Measurements from ENCODE around the gene SUMO3. TPM values are rescaled to one million over a fixed set of nuclear protein-coding genes. Genes with fewer than 3 reads are reported as not detected.

SUMO3 gene
- total and polyA plus RNA-seq, 2 of the 4 experiments (the other 2 are of a cell fraction): 64.9 to 101 TPM

GRCh38 chr21:44767834-44768831, 49.7 kb downstream of the SUMO3 start:
- ChIA-PET POLR2A (ENCODE audit: unreplicated experiment) (no interaction called here), CTCF (no interaction called here)
- no peak overlapping the region for H2BK15ac ChIP-seq (ENCODE audit: low read depth, low read length)
- H3K9me3 ChIP-seq (ENCODE audit: control insufficient read depth, insufficient read depth, low read length): no peaks in the 10 kb centered on the region
- intact Hi-C loops (cut with micrococcal nuclease): no loop called here
- peaks cover 5% of the 10 kb centered on the region; the same call in 1 of the 2 replicates for H4K20me1 ChIP-seq (ENCODE audit: insufficient read depth, low read length)
- H4K8ac ChIP-seq (ENCODE audit: low read depth in 2 of 2, low read length in 2 of 2): no peak overlapping the region
- no peak overlapping the region for H2BK5ac ChIP-seq (ENCODE audit: low read depth, low read length, poor library complexity, severe bottlenecking)
- no peaks in the 10 kb centered on the region for H3K4me1 ChIP-seq (ENCODE audit: control insufficient read depth, insufficient read depth, low read length)
- no peak overlapping the region for H4K5ac ChIP-seq (ENCODE audit: low read depth, low read length)
- H3K4me2 ChIP-seq (ENCODE audit: low read depth, low read length): no peak overlapping the region
- dilution Hi-C loops (cut with HindIII; ENCODE audit: low sequenced_read_pairs, unreplicated experiment): no loop called here
- in situ Hi-C loops (cut with MboI; ENCODE audit: low sequenced_read_pairs): no loop called here
- no peak overlapping the region for H2AK5ac ChIP-seq (ENCODE audit: low read depth, low read length)
- no peak overlapping the region for H2BK20ac ChIP-seq (ENCODE audit: low read depth, low read length)
- H2AFZ ChIP-seq (replicated peaks; ENCODE audit: low read length, poor library complexity): no peak overlapping the region
- H3K9me1 ChIP-seq (ENCODE audit: insufficient read depth, low read length): no peaks in the 10 kb centered on the region
- H3K18ac ChIP-seq (ENCODE audit: low read depth, low read length): no peak overlapping the region
- no peak overlapping the region for H3K23ac ChIP-seq (ENCODE audit: low read depth, low read length)
- DNase-seq (no peak), ATAC-seq (ENCODE audit: low read depth) (no peak)
- H2BK120ac ChIP-seq (ENCODE audit: low read depth, low read length): no peak overlapping the region
- H3K9ac ChIP-seq (ENCODE audit: low read depth, low read length): no peak overlapping the region
- no peak overlapping the region for H3K14ac ChIP-seq (replicated peaks; ENCODE audit: low read depth, low read length)
- no peak overlapping the region for H2AK9ac ChIP-seq (replicated peaks; ENCODE audit: low read depth, low read length, poor library complexity)
- no peaks in the 10 kb centered on the region for H3K27me3 ChIP-seq (ENCODE audit: control insufficient read depth, insufficient read depth, low read length)
- 89% methylated on average over 14 of the region's 30 CpGs; no CpG with 5 or more reads in 1 of the 2 experiments for WGBS, 2 experiments (ENCODE audit: extremely low coverage in 2 of 2, insufficient read length in 1 of 2)
- H3K27ac ChIP-seq (ENCODE audit: insufficient read depth, low read length): no peak overlapping the region
- H3K4ac ChIP-seq (ENCODE audit: low read depth, low read length): no peak overlapping the region
- H3K36me3 ChIP-seq (ENCODE audit: control insufficient read depth, insufficient read depth, low read length): peaks cover 29% of the 10 kb centered on the region
- no peaks in the 10 kb centered on the region; a peak in 1 of 4 replicates for H3K79me1 ChIP-seq (ENCODE audit: low read depth in 1 of 2, low read length in 2 of 2)
- H3K56ac ChIP-seq (ENCODE audit: extremely low read depth, insufficient read depth, low read length): no peak overlapping the region
- H3K4me3 ChIP-seq (ENCODE audit: insufficient read depth, low read depth, low read length): no peak overlapping the region
- H4K91ac ChIP-seq (ENCODE audit: insufficient read depth, low read depth, low read length): no peak overlapping the region
- BruUV-seq (replicated peaks): no TSS peak
- TF ChIP-seq ELK1 (IDR thresholded peaks at IDR 0.05; ENCODE audit: borderline replicate concordance, low read depth, low read length): no peak
- no peak for TF ChIP-seq MXI1 (IDR thresholded peaks at IDR 0.05; ENCODE audit: borderline replicate concordance, low read depth, low read length)
- TF ChIP-seq BHLHE40 (IDR thresholded peaks at IDR 0.05; ENCODE audit: low read depth, low read length): no peak
- no peak for TF ChIP-seq RCOR1 (IDR thresholded peaks at IDR 0.05; ENCODE audit: insufficient replicate concordance, low read length)
- TF ChIP-seq CEBPB (IDR thresholded peaks at IDR 0.05; ENCODE audit: low read depth, low read length): no peak
- no peak for TF ChIP-seq MAZ (IDR thresholded peaks at IDR 0.05; ENCODE audit: borderline replicate concordance, low read depth, low read length)
- TF ChIP-seq FOS (IDR thresholded peaks at IDR 0.05; ENCODE audit: low read depth, low read length): no peak
- no peak for TF ChIP-seq RAD21 (IDR thresholded peaks at IDR 0.05; ENCODE audit: low read length)
- no peak for TF ChIP-seq MAFK (IDR thresholded peaks at IDR 0.05; ENCODE audit: low read depth, low read length)

Measured in IMR-90 (cell line).